Measurements from ENCODE around the gene RBMY1A1. TPM values are rescaled to one million over a fixed set of nuclear protein-coding genes. Genes with fewer than 3 reads are reported as not detected.
"Not testable (repeated sequence)": the region's sequence is repeated elsewhere in the genome, so short reads cannot be mapped to it uniquely, and the experiment has no call there.

Gene RBMY1A1
- polyA plus RNA-seq (2011; rRNA removed) (not detected in 2 replicates), polyA minus RNA-seq (2011; rRNA and poly(A)+ RNA removed) (not detected in 2 replicates)

GRCh38 chrY:21534579-21534978 lies at the start of gene RBMY1A1:
RBMY1A1 (plus strand) TSS chrY:21534879; CDS start chrY:21536892, 2,013 bp downstream.
- H3K27me3 ChIP-seq (ENCODE audit: control insufficient read depth, insufficient read depth, low read length); DNase-seq (ENCODE audit: low read depth); POLR2A ChIA-PET; H3K36me3 ChIP-seq (ENCODE audit: control insufficient read depth, insufficient read depth, low read length); CTCF ChIA-PET; H3K4me3 ChIP-seq (ENCODE audit: low read depth, low read length): not testable (repeated sequence)

- CTCF ChIA-PET; H3K4me3 ChIP-seq (ENCODE audit: low read depth, low read length); POLR2A ChIA-PET; DNase-seq (ENCODE audit: low read depth); H3K36me3 ChIP-seq (ENCODE audit: control insufficient read depth, insufficient read depth, low read length); H3K27me3 ChIP-seq (ENCODE audit: control insufficient read depth, insufficient read depth, low read length): not testable (repeated sequence)
Measured at GRCh38 chrY:21511038-21511437, 23.6 kb upstream of the RBMY1A1 start, which contains the start of gene RBMY1B. RBMY1B (plus strand) TSS chrY:21511338; CDS start chrY:21513351, 2,013 bp downstream.

- CTCF ChIA-PET; H3K36me3 ChIP-seq (ENCODE audit: control insufficient read depth, insufficient read depth, low read length); DNase-seq (ENCODE audit: low read depth); H3K4me3 ChIP-seq (ENCODE audit: low read depth, low read length); POLR2A ChIA-PET; H3K27me3 ChIP-seq (ENCODE audit: control insufficient read depth, insufficient read depth, low read length): not testable (repeated sequence)
Measured at GRCh38 chrY:21559316-21559984, 24.8 kb downstream of the RBMY1A1 start.

- POLR2A ChIA-PET = no interaction called here
- no peak for TF ChIP-seq CTCF (IDR thresholded peaks at IDR 0.05; ENCODE audit: insufficient read depth, low read depth, low read length)
- Histone ChIP-seq H3K4me3 (ENCODE audit: low read depth, low read length) (no peak overlapping the region), H3K36me3 (ENCODE audit: control insufficient read depth, insufficient read depth, low read length) (no peaks in the 10 kb centered on the region), H3K27me3 (ENCODE audit: control insufficient read depth, insufficient read depth, low read length) (no peaks in the 10 kb centered on the region)
- DNase-seq (ENCODE audit: low read depth) = no peak
- CTCF ChIA-PET = no interaction called here
Measured at GRCh38 chrY:21585449-21585848, 50.8 kb downstream of the RBMY1A1 start.

- POLR2A ChIA-PET; H3K4me3 ChIP-seq (ENCODE audit: low read depth, low read length); CTCF ChIA-PET; DNase-seq (ENCODE audit: low read depth); H3K36me3 ChIP-seq (ENCODE audit: control insufficient read depth, insufficient read depth, low read length); H3K27me3 ChIP-seq (ENCODE audit: control insufficient read depth, insufficient read depth, low read length): not testable (repeated sequence)
Measured at GRCh38 chrY:21586454-21586853, 51.8 kb downstream of the RBMY1A1 start.

- Histone ChIP-seq H3K27me3 (ENCODE audit: control insufficient read depth, insufficient read depth, low read length) (no peaks in the 10 kb centered on the region), H3K36me3 (ENCODE audit: control insufficient read depth, insufficient read depth, low read length) (no peaks in the 10 kb centered on the region), H3K4me3 (ENCODE audit: low read depth, low read length) (no peak overlapping the region)
- no peak for DNase-seq (ENCODE audit: low read depth)
- ChIA-PET POLR2A (no interaction called here), CTCF (no interaction called here)
- TF ChIP-seq CTCF (IDR thresholded peaks at IDR 0.05; ENCODE audit: insufficient read depth, low read depth, low read length) = no peak
Measured at GRCh38 chrY:21592059-21592458, 57.4 kb downstream of the RBMY1A1 start.

GRCh38 chrY:21596287-21596686 lies 61.6 kb downstream of the RBMY1A1 start:
- CTCF ChIA-PET, POLR2A ChIA-PET: not testable (repeated sequence)

More at GRCh38 chrY:21596287-21596686, 61.6 kb downstream of the RBMY1A1 start:
- DNase-seq (ENCODE audit: low read depth); H3K4me3 ChIP-seq (ENCODE audit: low read depth, low read length); H3K27me3 ChIP-seq (ENCODE audit: control insufficient read depth, insufficient read depth, low read length); H3K36me3 ChIP-seq (ENCODE audit: control insufficient read depth, insufficient read depth, low read length): not testable (repeated sequence)

Other genes with a start within 250 kb of the RBMY1A1 start
- gene RBMY1B, start 23.5 kb upstream of the RBMY1A1 start, polyA plus RNA-seq (2011; rRNA removed) = not detected in 2 replicates

Data from BJ (cell line).